Stimulated activated naive CD8-positive, alpha-beta T cell treated with anti-CD3 and anti-CD28 coated beads, Interleukin-15, amount 100 ng/mL, for 72 hours (primary cell): ENCODE measurements around the gene SMYD3.
A peak's percentile ranks its signal among the peaks of the same experiment; 100 is the strongest.

Experiments
- ATAC-seq: fragments of 150-1000 bp; cut with Tn5 transposase; 2 replicates; pipeline ENCODE4 v1.10.0; 2021; ENCODE audit warnings: mild to moderate bottlenecking, moderate library complexity
- DNase-seq, 2 donors: peaks; one replicate each; pipeline ENCODE4 v3.0.0; 2021 to 2022
- H3K27ac Mint-ChIP-seq, 2 donors: one replicate each; pipeline ENCODE4 v1.8.0; 2022; ENCODE audit warnings: mild to moderate bottlenecking in 2 of 2, mixed read lengths in 2 of 2, moderate library complexity in 2 of 2
- H3K27me3 Mint-ChIP-seq: one replicate; pipeline ENCODE4 v1.8.0; 2022; ENCODE audit warnings: mixed read lengths
- H3K4me1 Mint-ChIP-seq: one replicate; pipeline ENCODE4 v1.8.0; 2022; ENCODE audit warnings: mild to moderate bottlenecking, mixed read lengths
- H3K4me3 Mint-ChIP-seq, 2 donors: one replicate each; pipeline ENCODE4 v1.8.0; 2022; ENCODE audit warnings: mild to moderate bottlenecking in 2 of 2, mixed read lengths in 2 of 2, moderate library complexity in 1 of 2
- H3K9me3 Mint-ChIP-seq, 2 donors: one replicate each; pipeline ENCODE4 v1.8.0; 2022; ENCODE audit warnings: mixed read lengths in 2 of 2

The SMYD3 gene

DNA sequence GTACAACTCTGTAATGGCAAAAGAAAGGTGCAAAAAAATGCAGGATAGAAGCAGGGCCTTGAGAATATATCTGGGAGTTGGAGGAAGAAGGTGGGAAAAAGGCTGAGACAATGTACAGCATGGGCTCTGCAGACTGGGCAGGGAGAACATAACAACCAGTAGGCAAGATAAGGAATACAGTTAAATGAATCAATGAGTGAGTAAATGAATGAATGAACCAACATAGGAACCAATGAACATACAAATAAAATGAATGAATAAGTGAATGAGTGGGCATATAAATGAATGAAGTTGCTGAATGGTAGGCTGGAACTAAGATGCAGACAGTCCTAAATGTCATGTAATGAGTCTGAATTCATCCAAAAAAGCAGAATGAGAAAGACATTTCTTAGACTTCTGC is 370.6 kb downstream of the SMYD3 start:
- no peaks in the 10 kb centered on the region for H3K9me3 Mint-ChIP-seq
- DNase-seq (no peak), ATAC-seq (no peak)
- no peaks in the 10 kb centered on the region for H3K27me3 Mint-ChIP-seq
- no peak overlapping the region for H3K27ac Mint-ChIP-seq
- no peak overlapping the region for H3K4me3 Mint-ChIP-seq
- H3K4me1 Mint-ChIP-seq, result peaks cover 13% of the 10 kb centered on the region

DNA sequence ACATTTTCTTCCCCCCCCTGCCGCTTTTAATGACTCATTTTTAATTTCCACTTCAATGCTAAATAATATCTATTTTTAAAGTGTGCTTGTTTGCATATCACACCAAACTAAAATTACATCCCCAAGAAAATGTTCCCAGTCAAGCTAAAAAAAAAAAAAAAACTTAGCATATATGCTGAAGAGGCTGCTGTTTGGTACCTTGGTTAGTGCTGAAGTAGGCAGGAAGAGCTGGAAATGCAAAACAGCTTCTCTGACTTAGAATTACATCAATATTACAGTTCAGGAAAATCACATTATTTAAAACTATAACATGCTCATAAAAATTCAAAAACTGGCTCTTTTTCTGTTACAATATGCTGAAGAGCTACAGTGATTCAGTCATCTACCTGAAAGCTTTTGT is 372.3 kb downstream of the SMYD3 start:
- Mint-ChIP-seq H3K9me3 (peaks cover 0 to 5% of the 10 kb centered on the region in 2 donors), H3K4me3 (no peak overlapping the region), H3K4me1 (peaks cover 8% of the 10 kb centered on the region), H3K27ac (no peak overlapping the region), H3K27me3 (no peaks in the 10 kb centered on the region)
- ATAC-seq (no peak), DNase-seq (no peak)

DNA sequence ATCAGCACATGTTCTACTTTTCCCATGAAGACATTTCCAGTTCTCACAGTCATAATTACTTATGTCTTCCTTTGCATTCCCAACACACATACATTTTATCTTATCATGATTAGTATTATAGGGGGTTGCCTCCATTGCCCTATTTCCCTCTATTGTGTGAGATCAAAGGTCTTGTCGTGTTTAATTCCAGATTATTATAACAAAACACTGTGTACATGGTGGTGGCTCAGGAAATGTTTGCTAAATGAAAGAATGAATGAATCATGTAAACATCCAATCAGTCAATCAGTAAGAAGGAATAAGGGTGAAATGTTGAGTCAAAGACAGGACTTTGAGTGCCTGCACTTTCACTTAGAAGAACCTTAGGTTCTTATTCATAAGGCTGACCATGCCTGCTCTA is 376.0 kb downstream of the SMYD3 start:
- DNase-seq, result no peak
- H3K9me3 Mint-ChIP-seq, result peaks cover 0 to 5% of the 10 kb centered on the region in 2 donors
- no peaks in the 10 kb centered on the region for H3K27me3 Mint-ChIP-seq
- no peak overlapping the region for H3K27ac Mint-ChIP-seq
- no peak overlapping the region for H3K4me3 Mint-ChIP-seq
- no peak for ATAC-seq
- peaks cover 5% of the 10 kb centered on the region for H3K4me1 Mint-ChIP-seq

DNA sequence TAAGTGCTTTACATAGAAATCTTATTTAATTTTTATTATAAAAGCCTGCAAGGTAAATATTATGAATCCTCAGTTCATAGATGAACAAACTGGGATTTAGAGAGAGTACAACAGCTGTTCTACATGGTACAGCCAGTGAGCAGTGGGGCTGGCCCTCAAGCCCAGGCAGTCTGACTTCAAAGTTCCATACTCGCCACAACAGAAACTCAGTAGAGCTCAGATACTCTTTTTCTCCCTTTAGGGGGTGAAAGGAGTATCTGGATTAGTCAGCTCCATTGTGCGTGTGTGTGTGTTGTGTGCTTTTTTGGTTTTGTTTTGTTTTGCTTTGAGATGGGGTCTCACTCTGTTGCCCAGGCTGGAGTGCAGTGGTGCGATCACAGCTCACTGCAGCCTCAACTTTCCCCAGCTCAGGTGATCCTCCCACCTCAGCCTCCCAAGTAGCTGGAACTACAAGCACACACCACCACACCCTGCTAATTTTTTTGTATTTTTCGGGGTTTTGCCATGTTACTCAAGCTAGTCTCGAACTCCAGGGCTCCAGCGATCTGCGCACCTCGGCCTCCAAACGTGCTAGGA is 378.5 kb downstream of the SMYD3 start:
- Mint-ChIP-seq H3K27ac (peak overlapping the region in 1 of 2 donors; percentile 42), H3K4me3 (no peak overlapping the region), H3K27me3 (no peaks in the 10 kb centered on the region), H3K9me3 (peaks cover 0 to 5% of the 10 kb centered on the region in 2 donors), H3K4me1 (no peaks in the 10 kb centered on the region)
- ATAC-seq (peak; percentile 86), DNase-seq (peak in 1 of 2 donors; percentile 11)

DNA sequence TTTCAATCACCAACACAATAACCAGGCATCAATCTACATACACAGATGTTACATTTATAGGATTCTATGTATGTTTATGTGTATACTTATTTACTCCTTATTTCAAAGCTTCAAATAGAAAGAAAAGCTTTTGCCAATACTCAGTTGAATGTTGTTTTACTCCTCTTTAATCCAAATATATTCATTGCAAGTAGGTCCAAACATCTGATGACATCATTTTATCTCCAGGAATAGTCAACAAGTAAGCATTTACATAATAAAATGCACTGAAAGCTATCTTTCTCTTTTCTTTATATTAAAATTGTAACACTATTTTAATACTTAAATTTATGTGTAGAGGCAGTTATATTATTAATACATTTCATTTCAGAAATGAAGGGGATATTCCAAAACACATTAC is 380.5 kb downstream of the SMYD3 start:
- H3K4me3 Mint-ChIP-seq, result no peak overlapping the region
- no peak overlapping the region for H3K27ac Mint-ChIP-seq
- H3K27me3 Mint-ChIP-seq, result no peaks in the 10 kb centered on the region
- H3K9me3 Mint-ChIP-seq, result peaks cover 0 to 5% of the 10 kb centered on the region in 2 donors
- no peak for ATAC-seq
- DNase-seq, result no peak
- H3K4me1 Mint-ChIP-seq, result no peaks in the 10 kb centered on the region

DNA sequence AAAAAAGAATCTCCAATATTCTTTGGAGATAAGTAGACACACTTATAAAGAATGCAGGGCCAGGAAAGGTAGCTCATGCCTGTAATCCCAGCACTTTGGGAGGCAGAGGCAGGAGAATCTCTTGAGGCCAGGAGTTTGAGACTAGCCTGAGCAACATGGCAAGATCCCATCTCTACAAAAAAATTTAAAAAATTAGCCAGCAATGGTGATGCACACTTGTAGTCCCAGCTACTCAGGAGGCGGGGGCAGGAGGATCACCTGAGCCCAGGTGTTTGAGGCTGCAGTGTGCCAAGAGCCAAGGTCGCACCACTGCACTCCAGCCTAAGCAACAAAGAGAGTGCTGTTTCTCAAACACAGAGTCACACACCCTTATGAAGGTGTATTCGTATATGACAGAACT is 385.0 kb downstream of the SMYD3 start:
- H3K27ac Mint-ChIP-seq, result no peak overlapping the region
- H3K4me3 Mint-ChIP-seq, result no peak overlapping the region
- no peaks in the 10 kb centered on the region for H3K27me3 Mint-ChIP-seq
- H3K4me1 Mint-ChIP-seq, result peaks cover 6% of the 10 kb centered on the region
- DNase-seq, result no peak
- ATAC-seq, result no peak
- H3K9me3 Mint-ChIP-seq, result no peaks in the 10 kb centered on the region

DNA sequence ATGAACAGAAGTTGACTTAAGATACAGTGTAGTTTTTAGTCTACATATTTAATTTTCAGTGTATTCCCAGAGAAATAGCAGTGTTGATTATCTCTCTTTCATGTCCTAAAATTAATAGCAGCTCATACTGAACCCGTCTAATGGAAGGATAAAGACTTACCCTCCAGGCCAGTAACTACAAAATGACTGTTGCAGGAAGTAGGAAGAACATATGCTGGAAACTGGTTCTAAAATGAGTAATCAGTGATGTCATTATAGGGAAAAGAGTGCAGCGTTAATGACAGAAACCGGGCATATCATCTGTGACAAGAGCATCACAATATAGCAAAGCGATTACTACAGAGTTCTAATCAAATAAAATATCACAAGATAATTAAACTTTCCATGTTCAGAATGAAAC is 385.5 kb downstream of the SMYD3 start:
- DNase-seq (no peak), ATAC-seq (no peak)
- no peak overlapping the region for H3K4me3 Mint-ChIP-seq
- no peak overlapping the region for H3K27ac Mint-ChIP-seq
- H3K27me3 Mint-ChIP-seq, result no peaks in the 10 kb centered on the region
- peaks cover 6% of the 10 kb centered on the region for H3K4me1 Mint-ChIP-seq
- H3K9me3 Mint-ChIP-seq, result no peaks in the 10 kb centered on the region

DNA sequence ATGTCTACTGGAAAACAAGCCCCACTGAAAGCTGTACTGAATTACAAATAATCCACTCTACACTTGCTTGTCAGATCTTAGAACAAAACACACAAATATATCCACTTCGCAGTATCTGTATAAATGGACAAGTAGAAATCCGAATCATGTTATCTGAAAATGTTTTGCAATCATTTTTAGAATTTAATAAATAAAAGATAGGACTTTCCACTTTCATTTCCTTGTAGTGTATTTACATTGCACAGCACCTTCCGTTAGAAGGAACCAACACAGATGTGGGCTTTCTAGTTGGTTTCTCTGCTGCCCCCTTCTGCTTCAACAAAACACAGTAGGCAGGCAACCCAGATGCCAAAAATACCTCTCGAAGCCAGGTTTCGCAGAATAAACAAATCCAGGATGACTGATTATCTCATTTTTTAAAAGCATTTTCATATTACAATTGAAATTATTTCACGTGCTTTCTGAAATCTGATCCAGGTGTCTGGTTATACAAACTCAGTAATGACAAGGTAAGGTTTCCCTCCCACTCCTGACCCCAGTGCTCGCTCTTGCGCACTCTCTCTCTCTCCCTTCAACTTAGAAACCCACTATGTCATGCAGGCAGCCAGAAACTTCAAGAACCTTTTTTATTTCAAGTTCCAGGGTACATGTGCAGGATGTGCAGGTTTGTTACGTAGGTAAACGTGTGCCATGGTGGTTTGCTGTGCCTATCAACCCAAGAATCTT is 389.9 kb downstream of the SMYD3 start:
- H3K9me3 Mint-ChIP-seq, result no peaks in the 10 kb centered on the region
- peaks cover 13% of the 10 kb centered on the region for H3K4me1 Mint-ChIP-seq
- ATAC-seq (peak; percentile 88), DNase-seq (peak; percentile 20 to 31)
- peak overlapping the region; percentile 77 to 89 for H3K27ac Mint-ChIP-seq
- H3K27me3 Mint-ChIP-seq, result no peaks in the 10 kb centered on the region
- peak overlapping the region; percentile 57 to 68 for H3K4me3 Mint-ChIP-seq

DNA sequence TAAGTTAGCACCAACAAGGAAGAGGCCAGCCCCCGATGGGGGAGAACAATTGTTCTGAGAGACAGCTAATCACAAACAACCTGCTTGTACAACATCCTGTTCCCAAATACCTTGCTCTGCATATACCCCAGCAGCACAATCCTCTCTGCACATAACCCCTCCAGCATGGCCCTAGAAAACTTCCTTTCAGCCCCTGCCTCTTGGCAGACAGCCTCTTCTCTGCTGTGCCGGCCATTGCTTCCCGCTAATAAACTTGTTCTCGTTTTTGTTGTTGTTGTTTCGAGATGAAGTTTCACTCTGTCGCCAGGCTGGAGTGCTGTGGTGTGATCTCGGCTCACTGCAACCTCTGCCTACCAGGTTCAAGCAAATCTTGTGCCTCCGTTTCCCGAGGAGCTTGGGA is 392.7 kb downstream of the SMYD3 start:
- H3K4me3 Mint-ChIP-seq, result no peak overlapping the region
- no peaks in the 10 kb centered on the region for H3K9me3 Mint-ChIP-seq
- DNase-seq, result no peak
- ATAC-seq, result no peak
- peaks cover 13% of the 10 kb centered on the region for H3K4me1 Mint-ChIP-seq
- H3K27me3 Mint-ChIP-seq, result no peaks in the 10 kb centered on the region
- H3K27ac Mint-ChIP-seq, result no peak overlapping the region

DNA sequence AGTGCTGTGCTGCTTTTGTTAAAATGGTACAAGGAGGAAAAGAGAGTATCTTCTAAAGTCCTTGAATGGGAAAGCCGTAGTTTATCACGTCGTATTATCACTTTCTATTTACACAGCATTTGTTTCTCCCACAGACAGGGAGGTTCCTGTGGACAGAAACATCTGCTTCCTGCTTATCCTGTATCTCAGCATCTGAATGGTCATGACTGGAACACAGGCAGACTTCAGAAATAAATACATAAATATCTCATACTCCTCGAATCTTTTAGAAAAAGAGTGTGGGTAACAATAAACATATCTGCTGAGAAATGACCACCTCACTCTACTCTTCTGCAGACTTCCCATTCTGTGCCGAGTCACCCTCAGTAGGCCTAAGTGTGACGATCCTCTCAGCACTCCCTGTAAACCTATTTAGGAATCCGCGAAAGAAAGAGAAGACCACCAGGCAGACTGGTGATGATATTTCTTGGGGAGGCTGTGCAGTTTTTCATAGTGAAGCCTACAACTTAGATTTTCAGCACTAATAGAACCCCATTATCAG is 393.5 kb downstream of the SMYD3 start:
- H3K9me3 Mint-ChIP-seq, result no peaks in the 10 kb centered on the region
- H3K27ac Mint-ChIP-seq, result peak overlapping the region in 1 of 2 donors; percentile 72
- H3K4me1 Mint-ChIP-seq, result peaks cover 13% of the 10 kb centered on the region
- no peaks in the 10 kb centered on the region for H3K27me3 Mint-ChIP-seq
- ATAC-seq (no peak), DNase-seq (no peak)
- no peak overlapping the region for H3K4me3 Mint-ChIP-seq

DNA sequence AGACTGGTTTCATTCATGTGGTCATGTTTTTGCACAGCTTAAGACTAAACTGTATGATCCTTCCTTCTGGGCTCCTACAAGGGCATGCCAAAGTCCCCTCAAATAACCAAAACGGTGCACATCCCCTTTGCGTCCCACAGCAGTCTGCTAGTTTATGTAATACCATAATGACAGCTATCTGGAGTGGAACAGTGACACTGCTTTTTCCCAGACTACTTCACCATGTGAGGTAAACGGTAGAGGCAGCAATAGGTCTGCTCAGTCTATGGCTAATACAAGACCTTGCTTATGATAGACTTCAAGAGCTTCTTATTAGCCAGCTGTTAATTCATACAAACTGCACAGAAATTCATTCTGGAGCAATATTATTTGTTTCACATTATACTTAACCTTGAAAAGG is 395.5 kb downstream of the SMYD3 start:
- no peak overlapping the region for H3K4me3 Mint-ChIP-seq
- DNase-seq (no peak), ATAC-seq (no peak)
- H3K27me3 Mint-ChIP-seq, result no peaks in the 10 kb centered on the region
- no peak overlapping the region for H3K27ac Mint-ChIP-seq
- peaks cover 6% of the 10 kb centered on the region for H3K4me1 Mint-ChIP-seq
- H3K9me3 Mint-ChIP-seq, result no peaks in the 10 kb centered on the region

DNA sequence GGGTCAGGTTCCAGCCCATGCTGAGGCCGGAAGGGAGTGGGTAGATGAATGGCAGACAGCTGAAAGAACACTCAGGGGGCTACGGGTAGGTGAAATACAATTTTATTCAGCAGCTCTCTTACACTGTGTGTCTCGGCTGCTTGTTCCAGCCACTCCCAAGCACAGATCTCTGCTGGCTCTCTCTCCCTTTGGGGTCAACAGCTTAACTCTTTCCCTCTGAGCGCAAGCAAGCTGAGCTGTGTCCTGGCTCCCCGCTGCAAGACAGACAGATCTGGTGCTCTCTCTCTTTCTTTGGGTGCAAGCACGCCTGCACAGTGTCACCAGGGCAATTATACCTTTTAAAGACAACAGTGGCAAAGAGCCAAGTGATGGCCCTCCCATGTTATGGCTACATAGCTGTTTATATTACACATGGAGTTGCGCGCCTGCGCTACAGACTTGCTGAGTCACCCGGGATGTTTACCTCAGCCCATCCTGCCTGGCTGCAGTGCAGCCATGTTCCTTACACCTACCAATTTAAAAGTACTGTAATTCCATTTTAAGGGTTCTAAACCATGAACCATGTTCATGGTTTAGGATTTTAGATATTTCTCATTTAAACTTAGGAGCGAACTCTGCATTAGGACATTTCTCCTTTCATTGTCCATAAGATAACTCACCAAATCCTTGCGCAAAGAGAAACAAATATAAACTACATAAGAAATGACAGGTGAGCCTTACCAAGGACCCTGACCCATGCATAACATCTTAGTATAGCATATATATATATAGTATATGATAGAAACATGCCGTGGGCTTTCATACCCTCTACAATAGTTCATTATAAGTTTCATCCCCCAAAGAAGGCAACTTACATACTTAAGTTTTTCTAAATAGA is 396.5 kb downstream of the SMYD3 start:
- H3K27ac Mint-ChIP-seq, result no peak overlapping the region

DNA sequence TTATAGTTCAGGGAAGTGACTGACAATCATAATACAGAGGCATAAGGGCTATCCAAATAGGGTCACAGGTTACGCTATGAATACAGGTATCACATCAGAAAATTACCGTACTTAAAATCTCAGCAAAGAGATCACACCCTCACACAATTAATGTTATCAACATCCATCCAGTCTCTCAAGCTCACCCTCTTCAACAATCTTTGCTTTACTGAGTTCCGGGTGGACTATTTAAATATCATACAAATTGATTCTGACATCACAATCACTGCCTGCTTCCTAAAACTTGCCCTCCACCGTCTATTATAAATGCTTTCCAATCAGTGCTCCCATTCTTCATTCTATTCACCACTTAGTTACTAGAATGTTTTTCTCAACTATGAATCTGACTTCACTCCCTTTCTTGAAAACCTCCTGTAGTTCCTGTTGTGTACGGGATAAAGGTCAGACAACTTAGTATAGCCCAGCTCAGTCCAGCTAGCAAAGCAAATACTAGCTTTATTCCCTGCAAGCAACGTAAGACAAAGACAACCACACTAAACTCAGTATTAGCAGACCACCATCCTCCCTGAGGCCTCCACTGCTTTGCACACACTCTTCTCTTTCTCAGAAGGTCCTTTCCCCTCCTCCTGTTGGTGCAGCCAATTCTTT is 398.7 kb downstream of the SMYD3 start:
- H3K4me1 Mint-ChIP-seq, result no peaks in the 10 kb centered on the region
- no peaks in the 10 kb centered on the region for H3K27me3 Mint-ChIP-seq
- DNase-seq (no peak), ATAC-seq (no peak)
- H3K9me3 Mint-ChIP-seq, result no peaks in the 10 kb centered on the region
- no peak overlapping the region for H3K27ac Mint-ChIP-seq
- no peak overlapping the region for H3K4me3 Mint-ChIP-seq

More for the DNA sequence above, 396.5 kb downstream of the SMYD3 start:
- no peaks in the 10 kb centered on the region for H3K9me3 Mint-ChIP-seq
- no peak overlapping the region for H3K4me3 Mint-ChIP-seq
- no peaks in the 10 kb centered on the region for H3K4me1 Mint-ChIP-seq
- H3K27me3 Mint-ChIP-seq, result no peaks in the 10 kb centered on the region
- DNase-seq (no peak), ATAC-seq (no peak)

DNA sequence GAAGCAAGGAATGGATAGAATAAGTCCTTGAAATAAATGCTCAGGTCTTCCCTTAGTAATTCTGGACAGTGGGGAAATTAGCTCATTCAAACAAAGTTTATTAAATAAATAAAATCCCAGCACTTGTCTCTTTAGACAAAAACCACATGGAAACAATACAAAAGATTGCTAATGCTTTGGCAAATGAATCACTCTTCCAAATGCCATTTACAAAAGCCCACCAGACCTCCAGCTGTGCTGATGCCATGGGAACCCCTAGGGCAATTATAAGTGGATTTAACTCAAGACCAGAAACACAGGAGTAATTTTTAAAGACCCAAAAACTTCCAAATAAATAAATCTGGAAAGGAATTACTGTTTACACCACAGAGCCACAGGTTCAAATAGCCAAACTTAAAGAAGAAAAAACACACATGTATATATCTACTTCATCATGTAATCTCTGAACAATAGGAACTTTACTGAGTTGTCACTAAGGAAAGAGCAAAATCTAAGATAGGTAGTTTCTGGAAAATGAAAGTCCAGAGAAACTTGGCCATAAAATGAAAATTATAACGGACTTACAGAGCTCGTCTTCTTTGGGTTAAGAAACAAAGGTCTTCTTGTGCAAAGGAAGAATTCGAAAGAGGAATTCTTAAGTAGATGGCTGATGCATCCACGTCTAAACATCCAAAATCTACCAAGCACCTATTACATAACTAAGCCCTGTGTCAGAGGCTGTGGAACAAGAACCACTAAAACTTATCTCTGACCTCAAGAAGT is 399.4 kb downstream of the SMYD3 start:
- no peak overlapping the region for H3K4me3 Mint-ChIP-seq
- no peaks in the 10 kb centered on the region for H3K9me3 Mint-ChIP-seq
- peak overlapping the region in 1 of 2 donors; percentile 1 for H3K27ac Mint-ChIP-seq
- H3K27me3 Mint-ChIP-seq, result no peaks in the 10 kb centered on the region
- ATAC-seq, result no peak
- no peaks in the 10 kb centered on the region for H3K4me1 Mint-ChIP-seq
- no peak for DNase-seq

DNA sequence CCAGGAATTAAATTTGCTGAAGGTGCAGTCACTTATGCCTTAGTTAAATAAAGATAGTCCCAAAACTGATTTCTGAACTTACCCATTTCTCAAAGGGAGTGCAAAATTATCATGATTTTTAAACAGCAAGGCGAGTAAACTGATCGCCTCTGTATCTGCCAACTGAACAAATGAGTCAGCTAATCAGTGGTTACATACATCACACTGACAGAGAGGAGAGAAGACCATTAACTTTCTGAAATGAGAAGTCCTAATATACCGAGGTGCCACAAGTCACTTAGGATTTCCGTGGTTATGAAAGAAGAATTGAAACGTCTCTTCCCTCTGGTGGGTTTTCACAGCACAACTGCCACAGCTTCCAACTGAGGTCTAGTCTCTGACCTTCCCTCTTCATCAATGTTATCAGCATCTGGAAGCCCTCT is 400.7 kb downstream of the SMYD3 start:
- Mint-ChIP-seq H3K27ac (no peak overlapping the region), H3K27me3 (no peaks in the 10 kb centered on the region), H3K9me3 (no peaks in the 10 kb centered on the region), H3K4me1 (no peaks in the 10 kb centered on the region), H3K4me3 (no peak overlapping the region)
- ATAC-seq (no peak), DNase-seq (no peak)
